ENCODE data around the gene LDB2. TPM values are rescaled to one million over a fixed set of nuclear protein-coding genes. Genes with fewer than 3 reads are reported as not detected.

LDB2 gene
- total and polyA plus RNA-seq, 3 donors from 2014 or later: 14.6 to 17.8 (median 15.7) TPM

- Histone ChIP-seq H3K36me3 (ENCODE audit: low read depth, missing control alignments) (no peaks in the 10 kb centered on the region), H3K4me3 (no peak overlapping the region), H3K27me3 (no peaks in the 10 kb centered on the region), H3K9me3 (no peaks in the 10 kb centered on the region), H3K27ac (no peak overlapping the region), H3K4me1 (no peaks in the 10 kb centered on the region)
- DNase-seq: no peak
- WGBS, 2 donors: 91 to 100% methylated on average over 3 of the region's 3 CpGs
- intact Hi-C loops (cut with DNase I; ENCODE audit: low total_unique reads): no loop called here
- no peak for TF ChIP-seq POLR2A (IDR thresholded peaks at IDR 0.05)
- TF ChIP-seq CTCF (IDR thresholded peaks at IDR 0.05): no peak
These were observed 317.3 kb downstream of the LDB2 start for GRCh38 chr4:16581117-16581516.

- intact Hi-C loops (cut with DNase I; ENCODE audit: low total_unique reads): no loop called here
- Histone ChIP-seq H3K4me1 (no peaks in the 10 kb centered on the region), H3K27me3 (no peaks in the 10 kb centered on the region), H3K36me3 (ENCODE audit: low read depth, missing control alignments) (no peaks in the 10 kb centered on the region), H3K9me3 (no peaks in the 10 kb centered on the region), H3K4me3 (no peak overlapping the region), H3K27ac (no peak overlapping the region)
- TF ChIP-seq CTCF (IDR thresholded peaks at IDR 0.05) (no peak), POLR2A (IDR thresholded peaks at IDR 0.05) (no peak)
- DNase-seq: no peak
These were observed 317.9 kb downstream of the LDB2 start for GRCh38 chr4:16580514-16580913.

GRCh38 chr4:16579866-16580265 lies 318.6 kb downstream of the LDB2 start:
- Histone ChIP-seq H3K27ac (no peak overlapping the region), H3K9me3 (no peaks in the 10 kb centered on the region), H3K4me3 (no peak overlapping the region), H3K4me1 (no peaks in the 10 kb centered on the region), H3K36me3 (ENCODE audit: low read depth, missing control alignments) (no peaks in the 10 kb centered on the region), H3K27me3 (no peaks in the 10 kb centered on the region)
- intact Hi-C loops (cut with DNase I; ENCODE audit: low total_unique reads): no loop called here
- DNase-seq: no peak
- WGBS, 2 donors: 69 to 78% methylated on average over 3 of the region's 3 CpGs
- no peak for TF ChIP-seq CTCF (IDR thresholded peaks at IDR 0.05)
- TF ChIP-seq POLR2A (IDR thresholded peaks at IDR 0.05): no peak

- 90 to 96% methylated on average over 3 of the region's 3 CpGs for WGBS, 2 donors
- TF ChIP-seq CTCF (IDR thresholded peaks at IDR 0.05) (no peak), POLR2A (IDR thresholded peaks at IDR 0.05) (no peak)
These were observed 321.3 kb downstream of the LDB2 start for GRCh38 chr4:16577177-16577576.

GRCh38 chr4:16574981-16575380 lies 323.5 kb downstream of the LDB2 start:
- Histone ChIP-seq H3K27ac (no peak overlapping the region), H3K4me1 (peaks cover 10% of the 10 kb centered on the region), H3K4me3 (no peak overlapping the region), H3K36me3 (ENCODE audit: low read depth, missing control alignments) (no peaks in the 10 kb centered on the region), H3K27me3 (no peaks in the 10 kb centered on the region), H3K9me3 (no peaks in the 10 kb centered on the region)
- TF ChIP-seq CTCF (IDR thresholded peaks at IDR 0.05) (no peak), POLR2A (IDR thresholded peaks at IDR 0.05) (no peak)
- 92 to 96% methylated on average over 2 of the region's 2 CpGs for WGBS, 2 donors
- intact Hi-C loops (cut with DNase I; ENCODE audit: low total_unique reads): no loop called here
- no peak for DNase-seq

More at GRCh38 chr4:16577177-16577576, 321.3 kb downstream of the LDB2 start:
- Histone ChIP-seq H3K27ac (no peak overlapping the region), H3K36me3 (ENCODE audit: low read depth, missing control alignments) (no peaks in the 10 kb centered on the region), H3K4me1 (peaks cover 10% of the 10 kb centered on the region), H3K9me3 (no peaks in the 10 kb centered on the region), H3K27me3 (no peaks in the 10 kb centered on the region), H3K4me3 (no peak overlapping the region)
- no peak for DNase-seq
- intact Hi-C loops (cut with DNase I; ENCODE audit: low total_unique reads): no loop called here
